Pancreas (tissue), 10 donors: ENCODE results near the gene TNRC6A. TPM values are rescaled to one million over a fixed set of nuclear protein-coding genes. Genes with fewer than 3 reads are reported as not detected.
A peak's percentile ranks its signal among the peaks of the same experiment; 100 is the strongest.
"Not testable (repeated sequence)": the region's sequence is repeated elsewhere in the genome, so short reads cannot be mapped to it uniquely, and the experiment has no call there.

ENCODE experiments used
- ATAC-seq, 4 donors: fragments of 200-7000 bp; cut with Tn5 transposase; one replicate each; pipeline versions ENCODE4 v1.8.0 to v1.9.1; 2020; ENCODE audit warnings: mild to moderate bottlenecking in 4 of 4, moderate library complexity in 4 of 4
- DNase-seq, 6 donors: peaks; one replicate each; pipeline ENCODE4 v3.0.0-alpha.2; 2020
- FAIRE-seq: peaks from 2 replicates; lab custom pipeline; 2012; peaks lifted over from hg19 to GRCh38; lab: Jason Lieb, UNC
- H3K27ac ChIP-seq, 4 donors: fragments of 200-600 bp; sonication (generic); 1 replicate in 3 of 4; 2 replicates in 1 of 4; pipeline versions ENCODE4 v1.5.0 to v1.8.0; 2020
- H3K27me3 ChIP-seq, 4 donors: fragments of 200-600 bp; one replicate each; pipeline ENCODE4 v1.8.0; 2021
- H3K36me3 ChIP-seq, 3 donors: fragments of 200-600 bp; sonication (generic) in 1 of 3; one replicate each; pipeline versions ENCODE4 v1.5.0 to v1.8.0; 2020 to 2021
- H3K4me1 ChIP-seq, 3 donors: fragments of 200-600 bp; one replicate each; pipeline ENCODE4 v1.8.0; 2021
- H3K4me3 ChIP-seq, 4 donors: fragments of 200-600 bp; sonication (generic) in 2 of 4; one replicate each; pipeline versions ENCODE4 v1.5.0 to v1.8.0; 2020 to 2021
- H3K9me3 ChIP-seq, 4 donors: fragments of 200-600 bp; one replicate each; pipeline ENCODE4 v1.8.0; 2021
- CTCF ChIP-seq, 4 donors: fragments of 200-600 bp; sonication (generic) in 3 of 4; IDR thresholded peaks; one replicate each; pipeline versions ENCODE4 v1.5.0 to v1.8.0; 2021; ENCODE audit warnings: antibody characterized with exemption in 4 of 4
- WGBS, 2 donors: extraction: QIAGEN DNeasy Blood & Tissue Kit; methylation state at CpG; one replicate each; pipeline ENCODE4 v1.1.7; 2013; 5-methylcytosine and 5-hydroxymethylcytosine counted together
- intact Hi-C, 3 donors: fragments of 100-400 bp; cut with DNase I; formaldehyde crosslinking; loops; one replicate each; pipeline versions ENCODE4 v1.11.1 to v1.14.2; 2022
- polyA plus RNA-seq, 2 donors: library from polyadenylated mRNA; stranded (reverse); fragments of 200-250 nt; gene quantifications; one replicate each; pipeline ENCODE4 v1.2.3, GENCODE V29; 2013
- total RNA-seq, 6 donors: library from RNA; stranded (reverse); fragmentation: NEBNext Ultra II Directional in 4 of 6; extraction: Animal tissue kit (Norgen Biotek cat#: 25700) in 4 of 6; gene quantifications; one replicate each; pipeline versions ENCODE4 v1.2.1 to v1.2.4, GENCODE V29; 2021 to 2023
- donor health status: healthy with polysubstance abuse.
- donor health status: DM: no; HTN: no; CAD: no; lungs with moderate emphysema.
- donor health status: DM: no; HTN: no; CAD: no.
- donor health status: control.
- donor health status: control.
- donor health status: Bipolar disorder and iron deficiency.
- donor health status: DM: yes; HTN: yes; CAD: no.
- donor health status: DM: no; HTN: no; CAD: no.
- donor health status: DM: no; HTN: no; CAD: no.
- donor health status: DM: yes; HTN: yes; CAD: no.

TNRC6A gene
- total and polyA plus RNA-seq, 8 donors = 15.6 to 33.9 (median 23.2) TPM

- TF ChIP-seq CTCF (IDR thresholded peaks at IDR 0.05) = no peak
- WGBS, 2 donors = 78% methylated on average over 11 of the region's 11 CpGs
- Histone ChIP-seq H3K9me3 (no peaks in the 10 kb centered on the region), H3K36me3 (peaks cover 0 to 78% (median 45%) of the 10 kb centered on the region in 3 donors), H3K27me3 (no peaks in the 10 kb centered on the region), H3K4me1 (no peaks in the 10 kb centered on the region), H3K27ac (no peak overlapping the region), H3K4me3 (no peak overlapping the region)
- DNase-seq (no peak), ATAC-seq (peak in 2 of 4 donors; percentile 35 to 49), FAIRE-seq (no peak)
- intact Hi-C loops = loop anchor here in 1 of 3 donors (10.0 kb wide), 1 partner anchor 246 kb away; no protein-coding TSS in a partner anchor
These were observed 81.7 kb downstream of the TNRC6A start for GRCh38 chr16:24810951-24811843.

GRCh38 chr16:24812813-24813212 is 83.4 kb downstream of the TNRC6A start:
- intact Hi-C loops = loop anchor here in 1 of 3 donors (10.0 kb wide), 1 partner anchor 248 kb away; no protein-coding TSS in a partner anchor
- 81% methylated on average over 6 of the region's 6 CpGs for WGBS, 2 donors
- not testable (repeated sequence) for FAIRE-seq, H3K27me3 ChIP-seq, H3K4me3 ChIP-seq, ATAC-seq, H3K9me3 ChIP-seq, H3K27ac ChIP-seq, DNase-seq, H3K4me1 ChIP-seq
- peaks cover 0 to 78% (median 44%) of the 10 kb centered on the region in 3 donors for H3K36me3 ChIP-seq

GRCh38 chr16:24815021-24815420 is 85.6 kb downstream of the TNRC6A start:
- WGBS, 2 donors = 72 to 77% methylated on average over 7 of the region's 7 CpGs
- Histone ChIP-seq H3K27ac (no peak overlapping the region), H3K4me3 (no peak overlapping the region), H3K9me3 (no peaks in the 10 kb centered on the region), H3K4me1 (no peaks in the 10 kb centered on the region), H3K36me3 (peaks cover under 1 to 78% (median 43%) of the 10 kb centered on the region in 3 donors), H3K27me3 (no peaks in the 10 kb centered on the region)
- intact Hi-C loops = loop anchor here in 1 of 3 donors (10.0 kb wide), 1 partner anchor 250 kb away; no protein-coding TSS in a partner anchor
- TF ChIP-seq CTCF (IDR thresholded peaks at IDR 0.05) = no peak
- peak in 1 of 6 donors; percentile 37 for DNase-seq
- FAIRE-seq = no peak
- ATAC-seq = no peak

- peaks cover 7 to 79% (median 52%) of the 10 kb centered on the region in 3 donors for H3K36me3 ChIP-seq
- WGBS, 2 donors = 77 to 81% methylated on average over 6 of the region's 6 CpGs
- no peaks in the 10 kb centered on the region for H3K9me3 ChIP-seq
- intact Hi-C loops = loop anchor here in 1 of 3 donors (10.0 kb wide), 1 partner anchor 252 kb away; no protein-coding TSS in a partner anchor
- no peak for ATAC-seq
- DNase-seq = no peak
- H3K27ac ChIP-seq = no peak overlapping the region
- no peak for FAIRE-seq
- H3K4me3 ChIP-seq = no peak overlapping the region
- no peak for TF ChIP-seq CTCF (IDR thresholded peaks at IDR 0.05)
- no peaks in the 10 kb centered on the region for H3K4me1 ChIP-seq
- H3K27me3 ChIP-seq = no peaks in the 10 kb centered on the region
These were observed 87.2 kb downstream of the TNRC6A start for GRCh38 chr16:24816688-24817087.

- no peak for TF ChIP-seq CTCF (IDR thresholded peaks at IDR 0.05)
- ATAC-seq = no peak
- Histone ChIP-seq H3K27ac (no peak overlapping the region), H3K4me3 (no peak overlapping the region), H3K27me3 (no peaks in the 10 kb centered on the region), H3K9me3 (no peaks in the 10 kb centered on the region), H3K36me3 (peaks cover 10 to 94% (median 49%) of the 10 kb centered on the region in 3 donors), H3K4me1 (no peaks in the 10 kb centered on the region)
- no peak for DNase-seq
- 71 to 83% methylated on average over 2 of the region's 2 CpGs for WGBS, 2 donors
- FAIRE-seq = no peak
- intact Hi-C loops = loop anchor here in 1 of 3 donors (10.0 kb wide), 1 partner anchor 255 kb away; no protein-coding TSS in a partner anchor
These were observed 90.1 kb downstream of the TNRC6A start for GRCh38 chr16:24819462-24820040.
